ENCODE measurements around the gene DPEP1.
A peak's percentile ranks its signal among the peaks of the same experiment; 100 is the strongest.

Gene DPEP1

GRCh38 chr16:89636663-89637062 lies 23.2 kb downstream of the DPEP1 start:
- Mint-ChIP-seq H3K27ac (no peak overlapping the region), H3K36me3 (ENCODE audit: low read depth) (no peaks in the 10 kb centered on the region), H3K27me3 (ENCODE audit: low read depth, poor library complexity) (peaks cover 39% of the 10 kb centered on the region), H3K4me3 (no peak overlapping the region), H3K4me1 (peaks cover 17% of the 10 kb centered on the region), H3K9me3 (no peaks in the 10 kb centered on the region)
- DNase-seq: no peak
- TF ChIP-seq, protein P1, sequence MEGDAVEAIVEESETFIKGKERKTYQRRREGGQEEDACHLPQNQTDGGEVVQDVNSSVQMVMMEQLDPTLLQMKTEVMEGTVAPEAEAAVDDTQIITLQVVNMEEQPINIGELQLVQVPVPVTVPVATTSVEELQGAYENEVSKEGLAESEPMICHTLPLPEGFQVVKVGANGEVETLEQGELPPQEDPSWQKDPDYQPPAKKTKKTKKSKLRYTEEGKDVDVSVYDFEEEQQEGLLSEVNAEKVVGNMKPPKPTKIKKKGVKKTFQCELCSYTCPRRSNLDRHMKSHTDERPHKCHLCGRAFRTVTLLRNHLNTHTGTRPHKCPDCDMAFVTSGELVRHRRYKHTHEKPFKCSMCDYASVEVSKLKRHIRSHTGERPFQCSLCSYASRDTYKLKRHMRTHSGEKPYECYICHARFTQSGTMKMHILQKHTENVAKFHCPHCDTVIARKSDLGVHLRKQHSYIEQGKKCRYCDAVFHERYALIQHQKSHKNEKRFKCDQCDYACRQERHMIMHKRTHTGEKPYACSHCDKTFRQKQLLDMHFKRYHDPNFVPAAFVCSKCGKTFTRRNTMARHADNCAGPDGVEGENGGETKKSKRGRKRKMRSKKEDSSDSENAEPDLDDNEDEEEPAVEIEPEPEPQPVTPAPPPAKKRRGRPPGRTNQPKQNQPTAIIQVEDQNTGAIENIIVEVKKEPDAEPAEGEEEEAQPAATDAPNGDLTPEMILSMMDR (IDR thresholded peaks at IDR 0.05): no peak

GRCh38 chr16:89637379-89637778 lies 23.9 kb downstream of the DPEP1 start:
- Mint-ChIP-seq H3K4me1 (peaks cover 16% of the 10 kb centered on the region), H3K36me3 (ENCODE audit: low read depth) (no peaks in the 10 kb centered on the region), H3K27me3 (ENCODE audit: low read depth, poor library complexity) (peaks cover 38% of the 10 kb centered on the region), H3K4me3 (no peak overlapping the region), H3K9me3 (no peaks in the 10 kb centered on the region), H3K27ac (no peak overlapping the region)
- DNase-seq: no peak
- TF ChIP-seq, protein P1 (IDR thresholded peaks at IDR 0.05): no peak

- Mint-ChIP-seq H3K27ac (no peak overlapping the region), H3K9me3 (no peaks in the 10 kb centered on the region), H3K27me3 (ENCODE audit: low read depth, poor library complexity) (peaks cover 29% of the 10 kb centered on the region), H3K36me3 (ENCODE audit: low read depth) (no peaks in the 10 kb centered on the region), H3K4me3 (no peak overlapping the region), H3K4me1 (peaks cover 16% of the 10 kb centered on the region)
- DNase-seq: no peak
- TF ChIP-seq, protein P1 (IDR thresholded peaks at IDR 0.05): no peak
These were observed 25.0 kb downstream of the DPEP1 start for GRCh38 chr16:89638455-89638854.

GRCh38 chr16:89639385-89639784 lies 25.9 kb downstream of the DPEP1 start:
- peaks cover 16% of the 10 kb centered on the region for H3K4me1 Mint-ChIP-seq
- H3K9me3 Mint-ChIP-seq: no peaks in the 10 kb centered on the region
- no peak overlapping the region for H3K4me3 Mint-ChIP-seq
- no peak overlapping the region for H3K27ac Mint-ChIP-seq
- TF ChIP-seq, protein P1 (IDR thresholded peaks at IDR 0.05): no peak
- DNase-seq: no peak
- H3K27me3 Mint-ChIP-seq (ENCODE audit: low read depth, poor library complexity): peaks cover 20% of the 10 kb centered on the region
- H3K36me3 Mint-ChIP-seq (ENCODE audit: low read depth): no peaks in the 10 kb centered on the region

DNA sequence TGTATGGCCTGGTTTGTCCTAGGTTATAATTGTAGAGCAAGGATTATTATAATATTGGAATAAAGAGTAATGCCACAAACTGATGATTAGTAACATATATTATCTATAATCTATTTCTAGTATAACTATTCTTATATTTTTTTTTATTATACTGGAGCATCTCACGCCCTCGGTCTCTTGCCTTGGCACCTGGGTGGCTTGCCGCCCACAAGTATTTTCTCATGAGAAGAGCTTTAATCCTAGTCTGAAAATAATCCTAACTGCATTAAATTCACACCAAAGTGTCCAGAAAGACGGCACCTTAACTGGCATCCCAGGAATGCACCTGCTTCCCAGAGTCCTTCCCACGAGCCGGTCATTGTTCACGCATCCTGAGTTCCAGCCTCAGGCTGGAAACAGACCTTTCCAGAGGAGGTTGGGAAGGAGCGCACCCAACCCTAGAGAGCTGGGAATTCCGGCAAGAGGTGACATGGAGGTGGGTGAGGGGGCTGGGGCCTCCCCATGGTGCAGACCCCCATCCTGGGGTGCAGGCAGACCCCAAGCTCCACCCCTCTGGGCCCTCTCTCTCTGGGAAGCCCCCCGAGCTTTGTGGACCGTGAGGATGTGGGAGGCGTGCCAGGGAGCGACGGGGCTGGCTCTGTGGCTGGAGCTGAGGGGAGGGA lies 28.1 kb downstream of the DPEP1 start:
- peak overlapping the region; percentile 63 for H3K4me3 Mint-ChIP-seq
- H3K36me3 Mint-ChIP-seq (ENCODE audit: low read depth): no peaks in the 10 kb centered on the region
- no peak overlapping the region for H3K27ac Mint-ChIP-seq
- TF ChIP-seq, protein P1 (IDR thresholded peaks at IDR 0.05): no peak
- DNase-seq: no peak
- H3K27me3 Mint-ChIP-seq (ENCODE audit: low read depth, poor library complexity): no peaks in the 10 kb centered on the region
- no peaks in the 10 kb centered on the region for H3K9me3 Mint-ChIP-seq
- peaks cover 16% of the 10 kb centered on the region for H3K4me1 Mint-ChIP-seq

DNA sequence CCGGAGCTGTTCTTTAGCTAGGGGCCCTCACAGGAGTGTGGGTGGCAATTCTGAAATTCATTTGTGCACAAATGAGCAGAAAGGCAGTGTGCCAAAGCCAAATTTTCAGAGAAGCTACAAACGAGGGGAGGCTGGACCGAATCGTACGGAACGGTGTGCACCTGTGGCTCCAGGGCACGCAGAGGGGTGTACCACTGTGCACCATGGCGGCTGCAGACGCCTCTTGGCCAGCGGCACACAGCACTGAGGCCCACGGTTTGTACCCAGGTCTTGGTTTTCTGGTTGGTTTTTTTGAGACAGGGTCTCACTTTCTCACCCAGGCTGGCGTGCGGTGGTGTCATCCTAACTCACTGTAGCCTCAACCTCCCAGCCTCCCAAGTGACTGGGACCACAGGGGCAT lies 29.1 kb downstream of the DPEP1 start:
- H3K36me3 Mint-ChIP-seq (ENCODE audit: low read depth): no peaks in the 10 kb centered on the region
- no peak overlapping the region for H3K27ac Mint-ChIP-seq

More for the DNA sequence above, 29.1 kb downstream of the DPEP1 start:
- Mint-ChIP-seq H3K27me3 (ENCODE audit: low read depth, poor library complexity) (no peaks in the 10 kb centered on the region), H3K4me3 (no peak overlapping the region), H3K4me1 (peaks cover 16% of the 10 kb centered on the region), H3K9me3 (no peaks in the 10 kb centered on the region)
- TF ChIP-seq, protein P1 (IDR thresholded peaks at IDR 0.05): no peak
- DNase-seq: no peak
